Left cardiac atrium (tissue), 4 donors: ENCODE data around the gene TPCN2. TPM values are rescaled to one million over a fixed set of nuclear protein-coding genes. Genes with fewer than 3 reads are reported as not detected.

Experiments used
- ATAC-seq, 2 donors: fragments of 200-7000 bp; cut with Tn5 transposase; one replicate each; pipeline ENCODE4 v1.9.1; 2020; ENCODE audit warnings: mild to moderate bottlenecking in 2 of 2, moderate library complexity in 2 of 2
- DNase-seq: peaks from one replicate; pipeline ENCODE4 v3.0.0-alpha.2; 2020
- intact Hi-C, 2 donors: fragments of 100-400 bp; cut with DNase I; formaldehyde crosslinking; loops; one replicate each; pipeline versions ENCODE4 v1.14.1 to v1.15.1; 2022 to 2023
- total RNA-seq, 2 donors: library from RNA; stranded (reverse); fragmentation: NEBNext Ultra II Directional; extraction: Animal tissue kit (Norgen Biotek cat#: 25700); gene quantifications; one replicate each; pipeline ENCODE4 v1.2.1, GENCODE V29; 2021
- donor health status: DM: no; HTN: yes; CAD: no.
- donor health status: DM: no; HTN: yes; CAD: no; lungs with severe emphysema.
- donor health status: DM: yes; HTN: yes; CAD: no.
- donor health status: Dilated cardiomyopathy.

Gene TPCN2
- total RNA-seq, 2 donors from 2014 or later: 7.3 to 9.7 TPM

GRCh38 chr11:69115586-69116560, 67.1 kb downstream of the TPCN2 start:
- ATAC-seq (peak; percentile 92 to 94), DNase-seq (peak; percentile 62)
- intact Hi-C loops: no loop called here

- ATAC-seq (no peak), DNase-seq (no peak)
- intact Hi-C loops: no loop called here
Measured at GRCh38 chr11:69116671-69117070, 67.9 kb downstream of the TPCN2 start.

DNA sequence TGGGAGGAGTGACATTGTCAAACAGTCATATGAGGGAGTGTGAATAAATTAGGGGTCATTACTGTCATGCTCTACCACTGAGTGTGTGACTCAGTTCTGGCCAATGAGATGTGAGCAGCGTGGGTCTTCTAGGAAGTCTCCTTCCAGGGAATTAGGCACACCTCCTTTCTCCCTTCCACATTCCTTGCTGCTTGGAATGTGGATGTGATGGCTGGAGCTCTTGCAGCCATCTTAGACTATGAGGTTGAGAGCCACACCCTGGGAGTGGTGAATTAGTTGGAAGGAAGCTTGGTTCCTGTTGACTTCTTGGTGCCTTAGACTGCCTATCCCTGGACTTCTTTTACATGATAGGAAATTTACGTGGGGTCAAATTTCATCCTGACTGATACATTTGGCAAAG, 70.5 kb downstream of the TPCN2 start:
- ATAC-seq: no peak

DNA sequence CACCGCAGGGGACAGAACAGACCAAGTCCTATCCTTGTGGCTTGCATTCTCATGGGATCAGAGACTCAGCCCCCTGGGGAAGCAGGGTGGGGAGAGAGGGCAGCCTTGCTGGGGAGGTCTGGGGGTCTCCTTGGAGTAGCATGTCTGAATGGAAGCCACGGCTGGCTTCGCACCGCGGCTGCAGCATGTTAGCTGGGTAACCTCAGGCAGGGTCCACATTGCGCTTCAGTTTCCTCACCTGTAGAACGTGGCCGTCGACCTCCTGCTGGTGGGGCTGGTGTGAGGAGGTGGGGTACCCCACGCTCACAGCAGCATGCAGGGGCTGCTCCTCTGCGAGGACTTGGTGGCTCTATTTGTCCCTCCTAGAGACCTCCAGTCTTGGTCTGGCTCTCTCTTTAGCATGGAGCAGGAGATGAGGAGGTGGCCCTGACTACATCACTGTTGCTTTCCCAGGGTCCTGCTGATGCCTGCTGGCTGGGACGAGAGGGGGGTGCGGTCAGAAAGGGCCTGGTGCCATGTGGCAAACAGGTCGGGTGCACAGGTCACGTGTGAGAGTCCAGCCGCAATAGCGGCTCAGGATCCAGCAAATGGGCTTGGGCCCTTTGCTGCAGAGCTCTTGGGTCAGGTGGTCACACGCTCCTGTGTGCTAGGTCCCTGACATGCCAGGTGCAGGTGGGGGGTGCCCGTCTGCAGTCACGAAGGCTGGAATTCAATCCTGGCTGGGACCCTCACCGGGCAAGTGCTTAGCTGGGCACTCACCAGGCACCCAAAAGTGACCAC, 71.6 kb downstream of the TPCN2 start:
- DNase-seq (no peak), ATAC-seq (no peak)
- intact Hi-C loops: loop anchor here in 1 of 2 donors (10.0 kb wide), 1 partner anchor 325 kb away; no protein-coding TSS in a partner anchor

More for the DNA sequence above, 70.5 kb downstream of the TPCN2 start:
- no peak for DNase-seq
- intact Hi-C loops: no loop called here

- ATAC-seq (no peak), DNase-seq (no peak)
- intact Hi-C loops: loop anchor here in 1 of 2 donors (10.0 kb wide), 1 partner anchor 324 kb away; no protein-coding TSS in a partner anchor
Measured at GRCh38 chr11:69121021-69121420, 72.3 kb downstream of the TPCN2 start.

GRCh38 chr11:69121621-69122325, 73.0 kb downstream of the TPCN2 start:
- DNase-seq: no peak
- intact Hi-C loops: loop anchor here in 1 of 2 donors (2.0 to 10.0 kb wide), 2 partner anchors 175 to 323 kb away; no protein-coding TSS in a partner anchor

GRCh38 chr11:69122326-69122629, 73.5 kb downstream of the TPCN2 start:
- no peak for DNase-seq
- intact Hi-C loops: loop anchor here in 1 of 2 donors (2.0 to 10.0 kb wide), 2 partner anchors 175 to 323 kb away; no protein-coding TSS in a partner anchor
- no peak for ATAC-seq

More at GRCh38 chr11:69121621-69122325, 73.0 kb downstream of the TPCN2 start:
- ATAC-seq: no peak

GRCh38 chr11:69122630-69123431, 74.1 kb downstream of the TPCN2 start:
- intact Hi-C loops: loop anchor here in 1 of 2 donors (2.0 to 10.0 kb wide), 2 partner anchors 174 to 322 kb away; no protein-coding TSS in a partner anchor
- DNase-seq (peak; percentile 74), ATAC-seq (peak; percentile 69 to 91)

DNA sequence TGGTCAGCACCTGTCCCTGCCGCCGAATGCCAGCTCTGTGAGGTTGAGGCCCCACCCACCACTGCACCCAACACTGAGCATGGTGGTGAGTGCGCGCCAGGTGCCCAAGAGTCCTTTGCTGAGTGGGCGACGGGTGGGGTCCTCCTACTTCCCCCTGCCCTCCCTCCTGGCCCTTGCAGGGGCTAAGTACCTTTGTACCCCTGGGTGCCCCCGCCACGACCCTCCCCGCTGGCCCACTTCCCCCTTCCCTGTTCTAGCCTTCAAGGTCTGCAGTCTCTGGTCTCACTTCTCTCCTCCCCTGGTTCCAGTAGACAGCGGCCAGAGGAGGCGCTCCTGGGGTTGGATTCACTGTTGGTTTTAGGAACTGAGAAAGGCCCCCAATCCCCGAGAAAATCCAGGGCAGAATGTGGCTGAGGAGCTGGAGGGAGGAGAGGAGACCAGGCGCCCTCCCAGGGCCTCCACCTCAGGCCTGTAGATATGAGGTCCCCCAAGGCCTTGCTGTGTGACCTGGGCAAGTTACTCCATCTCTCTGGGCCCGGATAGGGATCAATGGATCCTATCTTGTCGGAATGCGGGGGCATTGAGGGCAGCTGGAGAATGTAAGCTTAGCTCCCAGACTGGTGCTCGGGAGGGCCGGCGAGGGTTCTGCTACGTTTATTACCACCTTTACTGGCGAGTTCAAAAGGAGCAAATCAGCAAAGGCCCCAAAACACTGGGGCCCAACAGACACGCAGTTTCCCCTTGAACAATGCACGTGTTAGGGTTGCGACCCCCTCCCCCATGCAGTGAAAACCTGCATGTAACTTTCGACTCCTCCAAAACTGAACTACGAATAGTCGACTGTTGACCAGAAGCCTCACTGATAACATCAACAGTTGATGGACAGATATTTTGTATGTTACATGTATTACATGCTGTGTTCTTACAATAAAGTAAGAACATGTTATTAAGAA, 75.1 kb downstream of the TPCN2 start:
- DNase-seq (no peak), ATAC-seq (no peak)
- intact Hi-C loops: loop anchor here in 1 of 2 donors (2.0 to 10.0 kb wide), 2 partner anchors 173 to 321 kb away; no protein-coding TSS in a partner anchor

GRCh38 chr11:69125861-69126260, 77.1 kb downstream of the TPCN2 start:
- intact Hi-C loops: loop anchor here in 1 of 2 donors (10.0 kb wide), 1 partner anchor 319 kb away; no protein-coding TSS in a partner anchor
- DNase-seq (no peak), ATAC-seq (no peak)

DNA sequence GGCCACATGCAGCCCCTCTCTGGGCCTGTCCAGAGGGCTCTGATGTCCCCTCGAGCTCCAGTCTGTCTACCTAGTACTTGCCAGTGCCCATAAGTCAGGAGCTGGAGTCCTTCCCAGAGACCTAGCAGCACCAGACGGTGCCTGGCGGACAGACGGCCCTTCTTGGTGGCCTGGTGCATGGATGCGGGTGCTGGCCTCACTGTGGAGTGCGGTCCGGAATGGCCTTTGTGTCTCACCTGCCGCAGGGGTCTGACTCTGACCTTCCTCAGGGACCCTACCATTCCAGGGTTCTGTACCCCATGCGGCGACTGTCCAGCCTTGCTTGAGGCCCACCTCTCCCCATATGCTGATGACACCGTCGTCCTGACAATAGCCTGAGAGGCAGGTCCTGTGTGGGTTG, 77.6 kb downstream of the TPCN2 start:
- ATAC-seq (no peak), DNase-seq (no peak)
- intact Hi-C loops: loop anchor here in 1 of 2 donors (10.0 kb wide), 1 partner anchor 319 kb away; no protein-coding TSS in a partner anchor

- DNase-seq: no peak
- ATAC-seq: peak; percentile 25 to 48
- intact Hi-C loops: loop anchor here in 1 of 2 donors (10.0 kb wide), 1 partner anchor 318 kb away; no protein-coding TSS in a partner anchor
Measured at GRCh38 chr11:69127081-69127850, 78.5 kb downstream of the TPCN2 start.

GRCh38 chr11:69127884-69128283, 79.2 kb downstream of the TPCN2 start:
- DNase-seq (no peak), ATAC-seq (no peak)
- intact Hi-C loops: loop anchor here in 1 of 2 donors (10.0 kb wide), 1 partner anchor 317 kb away; no protein-coding TSS in a partner anchor

GRCh38 chr11:69129053-69129452, 80.3 kb downstream of the TPCN2 start:
- intact Hi-C loops: loop anchor here in 1 of 2 donors (10.0 kb wide), 1 partner anchor 316 kb away; no protein-coding TSS in a partner anchor

GRCh38 chr11:69129647-69130046, 80.9 kb downstream of the TPCN2 start:
- no peak for DNase-seq
- ATAC-seq: no peak
- intact Hi-C loops: loop anchor here in 1 of 2 donors (5.0 to 10.0 kb wide), 2 partner anchors 83 to 315 kb away; no protein-coding TSS in a partner anchor

More at GRCh38 chr11:69129053-69129452, 80.3 kb downstream of the TPCN2 start:
- ATAC-seq: no peak
- DNase-seq: no peak

GRCh38 chr11:69130654-69131053, 81.9 kb downstream of the TPCN2 start:
- intact Hi-C loops: loop anchor here in 1 of 2 donors (5.0 kb wide), 1 partner anchor 82 kb away; no protein-coding TSS in a partner anchor
- ATAC-seq (no peak), DNase-seq (no peak)
